SIG-M5 (cell line): ENCODE results near the gene MACROH2A2.

Experiments used
- DNase-seq: peaks from one replicate; lab custom pipeline; 2025; lab: John Stamatoyannopoulos, UW

MACROH2A2 gene

DNA sequence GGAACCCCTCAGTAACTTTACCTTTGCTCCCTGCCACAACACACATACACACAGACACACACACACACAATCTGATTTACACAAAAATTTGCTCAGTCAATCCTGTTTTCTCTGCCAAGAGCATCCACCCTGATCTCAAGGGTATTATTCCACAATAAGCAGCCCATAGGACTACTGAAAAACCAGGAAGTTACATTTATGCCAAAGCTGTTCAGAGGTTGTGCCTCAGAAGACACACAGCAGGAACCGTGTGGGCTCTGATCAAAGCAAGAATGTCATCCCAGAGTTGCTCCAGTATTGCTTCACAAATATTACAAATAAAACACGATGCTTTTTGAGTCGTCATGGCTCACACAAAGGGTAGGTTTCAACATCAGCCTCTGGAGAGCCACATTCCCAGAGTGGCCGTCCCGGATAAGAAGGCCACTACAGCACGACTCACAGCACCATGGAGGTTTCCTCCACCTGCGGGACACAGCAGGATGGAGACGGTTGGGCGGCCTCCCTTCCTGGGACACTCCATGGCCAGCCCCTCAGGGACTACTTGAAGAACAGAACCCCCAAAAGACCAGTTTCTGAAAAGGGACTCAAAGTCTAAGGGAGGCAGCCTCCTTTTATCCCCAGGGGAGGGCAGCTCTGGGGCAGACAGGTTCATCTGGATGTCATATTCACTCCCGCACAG is 78.4 kb downstream of the MACROH2A2 start:
- DNase-seq, result no peak

DNA sequence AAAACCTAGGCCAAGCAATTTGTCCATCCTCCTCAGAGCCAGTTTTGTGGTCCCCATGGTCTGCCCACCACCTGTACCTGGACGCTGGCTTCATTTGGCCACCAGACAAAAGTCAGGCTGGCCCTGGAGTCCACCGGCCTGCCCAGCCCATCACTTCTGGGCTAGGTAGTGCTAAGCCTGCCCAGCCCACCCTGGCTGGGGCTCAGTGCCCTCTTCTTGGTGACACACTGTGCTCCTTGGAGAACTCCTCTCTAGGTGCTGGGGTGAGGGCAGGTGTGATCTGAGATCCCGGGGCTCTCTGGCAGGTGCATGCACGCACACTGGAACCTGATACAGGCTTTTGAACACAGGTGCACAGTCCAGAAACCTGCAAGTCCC is 78.9 kb downstream of the MACROH2A2 start:
- no peak for DNase-seq

GRCh38 chr10:70132098-70133029 is 79.7 kb downstream of the MACROH2A2 start, which contains the start of gene AIFM2:
AIFM2 (minus strand) TSS chr10:70132825; CDS start chr10:70124084, 8,741 bp downstream.
- no peak for DNase-seq

DNA sequence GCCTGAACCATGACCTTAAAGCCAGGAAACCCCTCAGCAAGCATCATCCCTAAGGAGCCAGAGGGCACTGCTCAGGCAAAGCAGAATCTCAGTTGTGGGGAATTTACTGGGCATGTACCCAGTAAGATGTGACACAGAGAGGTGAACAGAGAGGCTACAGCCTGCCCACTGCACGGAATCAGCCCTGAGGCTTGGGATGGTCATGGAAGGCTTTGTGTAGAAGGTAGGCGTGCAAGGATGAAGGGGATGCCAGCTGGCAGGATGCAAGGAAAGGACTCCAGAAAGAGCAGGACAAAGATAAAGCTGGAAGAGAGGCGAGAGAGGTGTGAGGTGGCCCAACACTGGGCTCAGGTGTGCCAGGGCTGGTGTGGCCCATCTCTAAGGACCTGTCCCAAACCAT is 82.4 kb downstream of the MACROH2A2 start:
- no peak for DNase-seq

GRCh38 chr10:70135684-70136083 is 83.0 kb downstream of the MACROH2A2 start:
- DNase-seq, result no peak

DNA sequence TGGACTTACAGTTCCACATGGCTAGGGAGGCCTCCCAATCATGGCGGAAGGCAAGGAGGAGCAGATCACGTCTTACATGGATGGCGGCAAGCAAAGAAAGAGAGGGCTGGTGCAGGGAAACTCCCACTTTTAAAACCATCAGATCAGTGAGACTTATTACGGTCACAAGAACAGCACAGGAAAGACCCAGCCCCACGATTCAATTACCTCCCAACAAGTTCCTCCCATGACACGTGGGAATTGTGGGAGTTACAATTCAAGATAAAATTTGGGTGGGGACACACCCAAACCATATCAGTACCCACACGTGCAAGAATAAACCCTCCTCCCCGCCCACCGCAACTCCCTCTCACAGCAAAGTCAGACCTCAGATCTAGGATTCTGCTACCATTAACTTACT is 84.5 kb downstream of the MACROH2A2 start:
- DNase-seq, result no peak

DNA sequence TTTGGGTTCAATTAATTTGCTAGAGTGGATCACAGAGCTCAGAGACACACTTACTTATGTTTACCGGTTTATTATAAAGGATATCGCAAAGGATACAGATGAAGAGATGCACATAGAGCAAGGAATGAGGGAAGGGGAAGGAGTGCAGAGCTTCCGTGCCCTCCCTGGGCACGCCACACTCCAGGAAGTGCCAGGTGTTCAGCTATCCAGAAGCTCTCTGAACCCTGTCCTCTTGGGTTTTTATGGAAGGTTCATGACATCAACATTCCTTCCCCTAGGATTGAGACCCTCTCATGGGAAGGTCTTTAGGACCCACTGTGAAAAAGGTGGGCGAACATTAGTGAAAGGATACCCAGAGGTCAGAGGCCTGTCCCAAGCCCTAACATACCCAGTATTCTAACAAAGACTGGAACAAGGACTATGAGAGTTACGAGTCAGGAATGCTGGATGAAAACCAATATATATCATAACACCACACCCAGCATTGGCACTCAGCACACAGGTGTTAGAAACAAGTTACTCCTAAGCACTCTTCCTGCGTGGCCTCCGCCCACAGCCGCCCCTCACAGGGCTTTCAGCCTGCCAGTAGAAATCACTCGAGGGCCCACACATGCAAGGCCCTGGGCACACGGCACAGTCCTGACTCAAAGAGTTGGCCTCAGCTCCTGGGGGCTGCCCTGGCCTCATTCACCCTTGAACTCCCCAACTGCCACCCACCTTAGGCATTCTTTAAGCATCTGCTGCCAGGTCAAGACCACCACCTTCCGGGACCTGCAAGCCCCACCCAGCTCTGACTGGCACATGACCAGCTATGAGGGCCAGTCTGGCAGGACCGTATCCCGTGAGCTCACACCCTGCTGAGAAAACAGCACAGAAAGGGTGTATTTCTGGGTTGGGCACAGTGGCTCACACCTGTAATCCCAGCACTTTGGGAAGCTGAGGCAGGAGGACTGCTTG is 85.6 kb downstream of the MACROH2A2 start:
- no peak for DNase-seq

DNA sequence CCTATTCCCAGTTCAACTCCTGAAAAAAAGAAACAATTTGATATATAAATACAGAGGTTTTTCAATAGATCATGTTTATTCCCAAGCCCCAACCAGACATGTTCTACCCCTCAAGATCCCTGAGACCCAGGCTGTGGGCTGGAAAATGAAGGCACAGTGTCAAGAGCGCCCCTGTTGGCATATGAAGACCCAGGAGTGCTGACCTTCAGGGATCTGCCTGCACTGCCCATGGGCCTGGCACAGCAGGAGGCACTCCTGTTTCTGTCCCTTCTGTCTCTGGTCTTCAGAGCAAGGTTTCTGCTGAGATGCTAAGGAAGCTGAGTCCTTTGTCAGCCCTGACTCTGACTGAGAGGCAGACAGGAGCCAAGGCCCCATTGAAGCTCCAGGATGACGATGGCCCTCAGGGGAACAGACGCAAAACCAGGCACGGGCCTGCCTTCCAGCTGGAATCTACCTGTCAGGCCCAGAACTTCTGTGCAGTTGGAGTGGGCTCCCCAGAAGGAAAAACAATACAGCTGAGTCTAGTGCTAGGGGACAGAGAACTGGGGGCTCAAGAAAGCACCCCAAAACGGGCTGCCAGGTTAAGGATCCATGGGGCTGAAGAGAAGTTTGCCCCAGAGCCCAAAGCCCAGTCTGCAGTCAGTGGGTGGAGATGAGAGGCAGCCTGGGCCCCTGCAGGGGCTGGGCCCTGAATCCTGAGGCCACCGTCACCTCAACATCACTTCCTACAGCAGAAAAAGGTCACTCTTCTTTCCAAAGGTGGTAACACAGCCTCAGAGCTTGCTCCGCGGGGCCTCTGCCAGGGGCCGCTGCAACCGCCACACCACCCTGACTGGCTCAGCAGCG is 86.7 kb downstream of the MACROH2A2 start:
- no peak for DNase-seq

DNA sequence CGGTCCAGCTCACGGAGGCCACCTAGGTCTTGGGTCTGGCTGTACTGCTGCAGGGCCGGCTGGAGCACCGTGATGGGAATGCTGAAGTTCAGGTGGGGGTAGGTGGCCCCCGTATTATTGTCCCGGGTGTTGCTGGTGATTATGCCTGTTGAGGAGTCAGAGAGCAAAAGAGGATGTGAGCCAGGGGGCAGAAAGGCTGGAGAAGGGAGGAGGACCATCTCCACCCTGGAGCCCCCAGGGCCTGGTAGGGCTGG is 87.3 kb downstream of the MACROH2A2 start:
- no peak for DNase-seq

GRCh38 chr10:70140297-70140696 is 87.7 kb downstream of the MACROH2A2 start:
- DNase-seq, result no peak

DNA sequence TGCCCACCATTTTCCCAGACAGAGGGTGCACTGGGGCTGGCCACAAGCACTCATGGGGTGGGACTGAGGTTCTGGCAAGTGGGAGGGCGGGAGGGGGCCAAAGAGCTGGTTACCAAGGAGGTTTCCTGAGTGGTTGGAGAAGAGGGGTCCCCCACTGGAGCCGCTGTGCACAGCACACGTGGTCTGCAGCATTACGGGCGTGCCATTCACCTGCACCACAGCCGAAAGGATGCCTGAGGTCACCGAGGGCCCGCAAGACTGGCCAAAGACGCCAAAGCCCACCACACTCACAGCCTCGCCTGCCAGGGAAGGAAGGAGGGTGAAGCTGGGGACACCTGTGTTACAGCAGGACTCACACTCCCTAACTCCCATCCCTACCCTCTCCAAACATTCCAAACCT is 89.9 kb downstream of the MACROH2A2 start:
- no peak for DNase-seq

GRCh38 chr10:70144372-70145110 is 91.9 kb downstream of the MACROH2A2 start:
- DNase-seq, result no peak

DNA sequence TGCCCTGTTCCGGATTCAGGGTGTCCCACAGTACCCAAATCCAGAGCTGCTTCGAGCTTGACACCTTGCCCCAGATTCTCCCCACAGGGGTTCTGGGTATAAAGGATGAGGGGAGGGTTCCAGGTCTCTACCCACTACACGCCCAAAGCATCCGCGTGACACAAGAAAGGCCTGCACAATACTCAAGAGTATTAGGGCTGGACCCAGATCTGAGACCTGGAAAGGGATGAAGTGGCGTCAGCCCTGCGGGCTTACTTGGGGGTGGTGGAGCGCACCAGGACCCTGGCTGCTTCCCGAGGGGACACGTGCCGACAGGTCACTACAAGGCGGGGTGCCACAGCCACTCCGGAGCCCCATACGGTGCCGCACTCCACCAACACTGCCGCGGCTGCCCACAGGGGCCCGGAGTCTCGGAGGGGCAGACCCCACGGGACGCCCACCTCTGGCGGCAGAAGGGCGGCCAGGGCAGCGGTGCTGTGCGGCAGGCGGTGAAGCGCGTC is 92.6 kb downstream of the MACROH2A2 start:
- DNase-seq, result no peak

DNA sequence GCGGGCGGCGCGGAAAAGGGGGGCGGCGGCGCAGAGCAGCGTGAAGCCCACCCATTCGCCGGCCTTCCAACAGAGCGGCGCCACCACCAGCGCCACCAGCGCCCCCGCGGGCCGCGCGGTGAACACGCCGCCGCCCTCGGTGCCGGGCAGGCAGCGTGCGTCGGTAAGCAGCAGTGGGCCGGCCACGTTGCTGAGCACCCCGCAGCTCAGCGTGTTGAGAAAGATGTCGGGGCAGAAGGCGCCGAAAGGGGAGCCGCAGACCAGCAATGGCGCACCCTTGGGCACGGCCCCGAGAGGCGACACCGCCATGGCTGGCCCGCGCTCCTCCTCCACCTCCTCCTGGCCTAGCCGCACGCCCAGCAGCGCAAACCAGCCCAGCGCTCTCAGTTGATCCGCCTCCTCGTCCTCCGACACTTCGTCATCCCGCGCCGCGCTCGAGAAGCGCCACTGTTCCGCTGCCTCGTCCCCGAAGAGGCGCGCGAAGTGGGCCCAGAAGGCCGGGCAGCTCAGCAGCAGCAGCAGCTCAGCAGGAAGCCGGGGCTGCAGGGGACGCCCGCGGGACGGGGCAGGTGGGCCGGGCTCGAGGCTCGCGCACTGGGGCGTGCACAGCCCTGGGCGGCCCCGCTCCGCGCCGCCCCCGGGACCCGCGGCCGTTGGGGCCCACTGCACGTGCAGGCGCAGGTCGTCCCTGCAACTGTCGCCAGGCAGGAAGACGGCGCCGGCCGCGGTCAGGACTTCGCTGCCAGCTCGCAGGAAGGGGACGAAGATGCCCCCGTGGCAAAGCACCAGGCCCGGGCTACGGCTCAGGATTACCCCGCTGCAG is 93.2 kb downstream of the MACROH2A2 start:
- no peak for DNase-seq

GRCh38 chr10:70146489-70147258 is 94.0 kb downstream of the MACROH2A2 start, which contains the start of gene TYSND1:
TYSND1 (minus strand) TSS chr10:70146700; CDS start chr10:70146586, 114 bp downstream.
- peak; percentile 65 for DNase-seq

- DNase-seq, result no peak
These were observed 94.6 kb downstream of the MACROH2A2 start for GRCh38 chr10:70147259-70147625.

DNA sequence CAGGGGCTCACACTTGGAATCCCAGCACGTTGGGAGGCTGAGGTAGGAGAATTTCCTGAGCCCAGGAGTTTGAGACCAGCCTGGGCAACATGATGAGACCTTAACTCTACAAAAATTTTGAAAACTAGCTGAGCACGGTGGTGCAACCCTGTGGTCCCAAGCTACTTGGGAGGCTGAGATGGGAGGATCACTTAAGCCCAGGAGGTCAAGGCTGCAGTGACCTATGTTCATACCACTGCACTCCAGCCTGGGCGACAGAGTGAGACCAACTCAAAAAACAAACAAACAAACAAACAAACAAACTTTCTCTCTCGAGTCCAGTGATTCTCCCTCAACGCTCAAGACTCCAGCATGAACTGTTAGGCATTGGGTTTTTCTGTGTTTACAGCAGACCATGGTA is 95.9 kb downstream of the MACROH2A2 start:
- no peak for DNase-seq

GRCh38 chr10:70155255-70155838 is 102.7 kb downstream of the MACROH2A2 start:
- DNase-seq, result no peak
